RWPE1 (cell line): Measurements from ENCODE around the gene IFITM10.
"Not testable (repeated sequence)": the region's sequence is repeated elsewhere in the genome, so short reads cannot be mapped to it uniquely, and the experiment has no call there.

Experiments used
- CTCF ChIA-PET: fragments of 350-600 bp; sonication (Branson Sonifier 250); formaldehyde crosslinking; extraction: SDS; loops from one replicate; lab custom pipeline; 2021; lab: Yijun Ruan, JAX
- POLR2A ChIA-PET: fragments of 400-600 bp; formaldehyde crosslinking; extraction: SDS; loops from one replicate; lab custom pipeline; 2020; ENCODE audit warnings: antibody characterized with exemption; ENCODE audit not compliant: low non-redundant PET; lab: Yijun Ruan, JAX
- DNase-seq: peaks from one replicate; pipeline ENCODE4 v3.0.0; 2012; ENCODE audit warnings: low spot score
- H3K27ac ChIP-seq: fragments of 450-650 bp; 2 replicates; pipeline ENCODE4 v1.5.1; 2017

IFITM10 gene

GRCh38 chr11:1686220-1686619 is 64.2 kb downstream of the IFITM10 start:
- H3K27ac ChIP-seq, CTCF ChIA-PET, DNase-seq, POLR2A ChIA-PET: not testable (repeated sequence)

GRCh38 chr11:1684886-1685874 is 65.2 kb downstream of the IFITM10 start:
- CTCF ChIA-PET, DNase-seq, POLR2A ChIA-PET, H3K27ac ChIP-seq: not testable (repeated sequence)

GRCh38 chr11:1683904-1684572 is 66.4 kb downstream of the IFITM10 start:
- H3K27ac ChIP-seq, CTCF ChIA-PET, POLR2A ChIA-PET, DNase-seq: not testable (repeated sequence)

- CTCF ChIA-PET, H3K27ac ChIP-seq, POLR2A ChIA-PET, DNase-seq: not testable (repeated sequence)
Measured at GRCh38 chr11:1683216-1683615, 67.2 kb downstream of the IFITM10 start.
